T-helper 2 cell treated with Interferon-gamma antibody and Interleukin-4, amounts not matched to agents 100 ng/mL and 5 ng/mL, for 36 hours (primary cell): ENCODE results near the gene STX8. TPM values are rescaled to one million over a fixed set of nuclear protein-coding genes. Genes with fewer than 3 reads are reported as not detected.

ENCODE experiments used
- intact Hi-C: fragments of 100-400 bp; cut with micrococcal nuclease; formaldehyde crosslinking; loops from one replicate; pipeline ENCODE4 v1.15.1; 2023
- total RNA-seq: library from RNA; stranded (reverse); gene quantifications from 2 replicates; pipeline ENCODE4 v1.2.3, GENCODE V29; 2022

The STX8 gene
- total RNA-seq, 1 donor from 2014 or later: 70.9 TPM

DNA sequence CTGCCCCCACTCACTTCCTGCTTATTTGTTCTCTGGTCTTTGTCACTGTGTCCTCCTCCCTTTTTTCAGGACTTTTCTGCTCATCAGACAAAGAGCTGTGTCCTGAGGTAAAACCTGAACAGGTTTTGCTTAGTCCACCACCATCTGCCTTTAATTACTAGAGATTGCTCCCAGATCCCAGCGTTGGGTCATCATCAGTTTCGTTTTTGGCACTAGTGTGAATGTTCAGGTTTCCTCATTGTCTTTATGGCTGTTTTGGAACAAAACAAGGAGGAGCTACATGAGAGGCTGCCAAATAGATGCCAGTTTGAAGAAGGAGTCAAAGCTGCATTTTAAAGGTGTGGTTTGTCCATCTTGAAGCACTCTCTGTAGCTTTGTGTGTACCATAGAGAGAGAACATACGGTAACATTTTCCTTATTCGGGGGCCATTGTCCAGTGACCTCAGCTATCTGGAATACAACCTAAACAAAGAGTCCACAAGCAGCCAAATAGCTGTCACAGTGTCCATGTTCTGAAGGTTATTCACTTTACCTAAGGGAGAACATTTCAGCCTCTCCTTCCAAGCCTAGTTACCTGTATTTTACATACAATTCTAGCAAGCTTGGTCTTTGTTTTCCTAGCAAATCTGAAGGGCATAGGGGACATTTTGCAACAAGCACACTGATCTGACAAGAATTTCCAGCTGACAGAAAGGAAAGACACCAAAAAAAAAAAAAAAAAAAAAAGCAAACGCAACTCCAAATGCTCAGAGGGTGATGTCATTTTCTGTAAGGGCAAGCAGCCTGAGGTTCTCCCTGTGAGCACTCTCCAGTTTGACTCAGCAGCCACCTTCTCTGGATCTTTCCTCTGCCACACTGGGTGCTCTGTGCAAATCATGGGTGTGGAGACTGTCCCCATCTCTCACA lies 358.2 kb downstream of the STX8 start:
- intact Hi-C loops: no loop called here

GRCh38 chr17:9215465-9215864 lies 360.2 kb downstream of the STX8 start:
- intact Hi-C loops: no loop called here

GRCh38 chr17:9213303-9213640 lies 362.3 kb downstream of the STX8 start:
- intact Hi-C loops: no loop called here

DNA sequence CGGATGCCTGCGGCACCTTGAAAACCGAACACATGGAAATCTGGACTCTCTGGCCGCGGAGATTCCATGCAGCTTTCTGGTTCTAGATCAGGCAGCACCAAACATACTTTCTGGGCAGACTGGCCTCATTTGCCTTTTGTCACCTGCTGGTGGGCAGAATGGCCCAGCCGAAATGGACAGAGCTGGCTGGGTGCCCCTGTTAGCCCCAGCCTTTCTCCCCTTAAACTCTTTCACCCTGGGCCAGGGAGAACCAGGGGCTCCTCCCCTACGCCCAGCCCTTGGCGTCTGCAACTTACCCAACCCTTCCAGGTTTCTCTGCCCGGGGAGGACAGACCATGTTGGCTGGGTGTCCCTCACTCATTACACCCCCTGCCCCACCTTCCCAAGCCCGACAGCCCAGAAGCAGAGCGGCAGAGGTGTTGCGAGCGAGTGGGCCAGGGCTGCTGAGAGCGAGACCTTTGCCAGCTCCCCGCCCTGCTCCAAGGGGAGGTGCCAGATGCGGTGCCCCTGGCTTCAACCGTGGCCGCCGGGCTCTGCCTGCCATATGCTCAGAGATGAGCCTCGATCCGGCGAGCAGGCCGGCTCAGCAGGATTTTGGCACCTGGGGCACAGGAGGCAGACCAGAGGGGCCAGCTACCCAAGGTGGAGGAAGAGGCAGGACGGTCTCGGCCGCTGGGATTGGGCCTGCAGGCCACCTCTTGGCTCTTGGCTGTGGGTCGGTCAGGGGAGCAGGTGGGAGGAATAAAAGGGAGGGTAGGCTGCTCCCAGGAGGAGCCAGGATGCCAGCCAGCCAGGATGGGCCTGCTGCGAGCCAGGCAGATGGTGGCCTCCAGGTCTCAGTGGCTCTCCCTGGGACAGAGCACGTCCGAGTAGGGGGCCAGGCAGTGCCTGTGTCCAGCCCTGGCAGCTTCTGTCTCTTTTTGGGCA lies 363.0 kb downstream of the STX8 start:
- intact Hi-C loops: no loop called here

DNA sequence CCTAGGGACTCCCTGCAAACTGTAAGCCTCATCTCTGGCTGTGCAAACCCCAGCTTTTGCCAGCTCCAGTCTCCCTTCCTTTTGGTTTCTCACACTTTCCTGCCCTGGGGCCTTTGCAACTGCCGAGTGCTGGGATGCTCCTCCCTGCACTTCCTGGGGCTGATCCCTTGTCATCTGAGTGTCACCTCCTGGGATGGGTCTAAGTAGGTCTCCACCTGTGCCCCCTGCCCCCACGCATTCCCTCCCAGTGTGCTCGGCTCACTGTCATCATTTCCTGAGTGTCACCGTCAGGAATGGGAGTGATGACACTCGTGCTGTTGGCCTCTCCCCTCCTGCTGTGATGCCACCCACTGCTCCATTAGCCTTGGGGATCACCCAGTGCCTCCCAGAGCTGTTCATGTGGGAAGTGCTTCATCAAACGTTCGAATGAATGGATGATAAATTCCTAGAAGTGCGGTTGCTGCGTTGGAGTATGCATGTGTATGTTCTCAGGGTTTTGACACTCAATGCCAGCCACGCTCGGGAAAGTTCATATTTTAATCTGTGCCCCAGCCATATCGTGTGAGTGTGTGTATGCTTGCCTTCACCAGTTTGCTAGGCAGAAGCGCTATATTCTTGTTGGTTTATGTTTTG lies 364.4 kb downstream of the STX8 start:
- intact Hi-C loops: no loop called here

DNA sequence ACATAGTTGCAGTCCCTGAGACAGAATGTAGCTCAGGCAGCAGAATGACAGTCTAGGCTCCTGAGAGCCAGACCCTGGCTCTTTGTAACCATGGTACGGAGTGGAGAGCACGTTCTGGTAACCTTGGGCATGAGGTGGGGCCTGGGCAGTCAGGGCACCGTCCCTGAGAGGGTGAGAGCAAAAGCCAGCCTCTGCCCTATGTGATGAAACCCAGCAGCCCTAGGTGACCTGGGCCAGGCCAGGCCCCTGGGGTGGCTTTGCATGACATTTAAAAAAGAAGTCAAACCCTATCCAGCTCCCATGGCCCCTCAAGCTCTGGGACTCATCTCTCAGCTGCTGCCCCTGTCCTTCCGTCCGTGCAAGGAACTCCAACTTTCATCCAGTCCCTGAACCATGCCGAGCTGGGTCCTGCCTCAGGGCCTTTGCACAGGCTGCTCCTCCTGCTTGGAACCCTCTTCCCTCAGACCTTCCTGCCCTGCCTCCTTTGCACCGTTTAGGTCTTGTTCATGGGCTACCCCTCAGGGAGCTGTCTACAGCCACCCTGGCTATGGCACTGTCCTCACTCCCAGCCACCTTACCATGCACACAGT lies 365.7 kb downstream of the STX8 start:
- intact Hi-C loops: no loop called here

- intact Hi-C loops: no loop called here
Measured at GRCh38 chr17:9209347-9209746, 366.3 kb downstream of the STX8 start.

- intact Hi-C loops: no loop called here
Measured at GRCh38 chr17:9208381-9209105, 367.1 kb downstream of the STX8 start.

DNA sequence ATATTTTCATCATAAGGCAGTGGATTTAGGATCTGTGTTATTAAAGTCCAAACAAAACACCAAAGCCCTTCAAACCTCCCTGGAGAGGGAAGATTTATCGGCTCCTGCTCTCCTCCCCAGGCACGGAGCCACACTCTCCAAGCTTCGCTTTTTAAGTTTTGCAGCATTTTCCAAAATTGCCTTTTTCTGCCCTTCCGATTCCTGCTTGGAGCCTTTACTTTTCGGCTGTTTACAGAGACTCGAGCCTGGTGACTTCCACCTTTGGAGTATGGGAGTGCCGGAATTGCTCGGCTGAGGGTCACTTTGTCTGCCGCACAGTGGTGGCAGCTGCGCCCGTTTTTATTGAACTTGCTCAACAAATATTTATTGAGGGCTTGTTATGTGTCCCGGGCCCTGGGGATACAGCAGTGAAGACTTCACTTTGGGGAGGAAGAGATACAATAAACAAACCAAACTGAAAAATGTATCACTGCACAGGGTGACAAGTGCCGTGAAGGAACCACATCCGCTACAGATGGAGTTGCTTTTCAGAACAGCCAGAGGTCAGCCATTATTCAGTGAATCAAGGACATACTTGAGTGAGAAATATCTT lies 368.8 kb downstream of the STX8 start:
- intact Hi-C loops: no loop called here

DNA sequence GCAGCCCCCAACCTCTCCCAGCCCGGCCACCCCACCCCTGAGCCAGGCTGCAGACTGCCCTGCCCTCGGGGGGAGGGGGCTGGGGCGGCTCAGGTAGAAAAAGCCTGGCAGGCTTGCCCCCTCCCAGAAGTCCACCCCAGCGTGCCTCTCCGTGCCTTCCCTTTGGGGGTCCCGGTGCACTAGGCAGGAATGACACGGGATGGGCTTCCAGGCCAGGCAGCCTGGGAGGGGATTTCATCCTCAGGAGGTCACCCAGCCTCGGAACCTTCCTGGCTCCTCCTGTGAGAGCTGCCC lies 369.3 kb downstream of the STX8 start:
- intact Hi-C loops: no loop called here

DNA sequence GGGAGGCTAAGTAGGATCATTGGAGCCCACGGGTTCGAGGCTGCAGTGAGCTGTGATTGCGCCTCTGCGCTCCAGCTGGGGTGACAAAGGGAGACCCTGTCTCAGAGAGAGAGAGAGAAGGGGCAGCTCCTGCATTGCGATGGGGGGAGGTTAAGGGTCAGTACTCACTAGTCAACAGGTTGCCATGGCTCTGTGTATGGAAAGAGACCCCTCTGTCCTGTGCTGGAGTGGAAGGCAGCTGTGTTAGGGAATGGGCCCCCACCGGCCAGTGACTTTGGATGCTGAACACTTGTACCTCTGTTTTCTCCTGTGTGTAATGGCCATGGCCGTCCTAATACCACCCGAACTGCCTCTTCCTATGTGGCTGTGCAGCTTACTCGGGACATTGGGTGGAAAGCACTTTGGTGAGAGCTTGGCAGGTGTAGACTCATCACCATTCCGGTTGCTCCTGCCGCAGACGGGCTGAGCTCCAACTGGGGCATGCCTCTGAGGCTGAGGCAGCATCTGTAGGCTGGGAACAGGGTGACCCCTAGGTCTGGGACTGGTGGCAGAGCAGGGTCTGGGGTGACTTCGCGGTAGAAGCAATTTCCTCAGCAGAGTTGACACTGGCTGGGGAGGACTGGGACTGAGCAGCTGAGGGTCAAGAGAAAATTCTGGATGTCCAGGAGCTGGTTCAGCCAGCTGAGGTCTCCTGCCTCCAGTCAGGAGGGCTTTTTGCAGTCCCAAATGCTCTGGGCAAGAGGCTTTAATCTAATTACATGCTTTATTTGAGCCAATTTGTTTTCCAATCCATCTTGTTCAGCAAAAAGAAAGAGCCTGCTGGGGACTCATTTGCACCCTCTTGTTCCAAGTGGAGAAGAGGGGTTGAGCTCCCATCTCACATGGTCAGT lies 369.9 kb downstream of the STX8 start:
- intact Hi-C loops: no loop called here

DNA sequence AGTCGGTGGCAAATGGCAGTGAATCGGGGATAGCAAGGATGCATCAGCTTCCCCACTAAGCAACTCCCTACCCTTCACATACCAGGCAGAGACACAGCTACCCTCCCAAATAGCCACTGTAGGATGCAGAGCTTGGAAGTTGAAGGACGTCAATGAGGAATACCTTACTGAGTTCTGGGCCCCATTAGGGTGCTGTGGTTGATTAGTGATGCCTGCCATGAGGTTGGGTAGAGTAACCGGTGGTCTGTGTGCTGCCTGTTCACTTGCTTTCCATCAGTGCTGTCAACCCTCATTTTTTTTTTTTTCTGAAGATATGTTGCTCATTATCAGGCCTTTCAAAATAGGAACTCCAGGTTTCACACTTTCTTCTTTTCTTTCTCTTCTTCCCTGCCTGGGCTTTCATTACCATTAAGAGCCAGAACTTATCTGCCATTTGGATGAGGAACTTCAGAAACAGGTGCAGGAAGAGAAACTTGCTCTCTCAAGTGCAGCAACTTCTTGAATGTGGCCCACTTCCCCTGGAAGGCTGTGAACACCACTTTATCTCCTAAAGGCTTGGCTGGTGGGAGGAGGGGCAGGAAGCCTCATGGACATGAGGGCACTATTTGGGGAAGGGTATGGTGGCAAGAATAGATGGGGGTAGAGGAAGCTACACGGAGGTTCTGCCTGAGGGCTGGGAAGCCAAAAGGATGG lies 370.8 kb downstream of the STX8 start:
- intact Hi-C loops: no loop called here

DNA sequence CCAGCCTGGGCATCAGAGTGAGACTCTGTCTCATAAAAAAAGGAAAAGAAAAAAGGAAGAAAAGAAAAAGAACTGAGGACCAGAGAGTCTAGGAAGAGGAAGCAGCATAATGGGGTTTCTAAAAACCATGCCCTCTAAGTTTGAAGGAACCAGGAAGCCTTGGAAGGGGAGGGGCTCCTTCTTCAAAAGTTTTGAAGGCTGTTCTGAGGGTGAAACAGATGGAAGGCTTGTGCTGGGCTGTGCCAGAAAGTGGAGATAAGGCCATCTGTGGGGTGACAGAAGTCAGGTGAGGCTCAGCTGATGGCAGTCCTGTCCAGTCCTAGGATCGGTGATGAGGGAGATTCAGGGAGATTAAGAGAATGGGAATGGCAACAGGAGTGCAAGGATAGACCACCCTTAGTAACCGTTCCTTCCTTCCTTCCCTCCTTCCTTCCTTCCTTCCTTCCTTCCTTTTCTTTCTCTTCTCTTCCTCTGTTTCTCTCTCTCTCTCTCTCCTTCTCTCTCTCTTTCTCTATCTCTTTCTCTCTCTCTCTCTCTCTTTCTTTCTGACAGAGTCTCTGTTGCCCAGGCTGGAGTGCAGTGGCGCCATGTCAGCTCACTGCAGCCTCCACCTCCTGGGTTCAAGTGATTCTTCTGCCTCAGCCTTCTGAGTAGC lies 371.7 kb downstream of the STX8 start:
- intact Hi-C loops: no loop called here

- intact Hi-C loops: no loop called here
Measured at GRCh38 chr17:9202532-9202931, 373.1 kb downstream of the STX8 start.

- intact Hi-C loops: no loop called here
Measured at GRCh38 chr17:9200699-9201359, 374.8 kb downstream of the STX8 start.
